ENCODE data around the gene BEGAIN. TPM values are rescaled to one million over a fixed set of nuclear protein-coding genes. Genes with fewer than 3 reads are reported as not detected.

BEGAIN gene
- total and polyA plus RNA-seq, 9 of the 15 experiments (the other 6 are each of a cell fraction or from before 2014, with no cell fraction given) = 0.07 to 0.68 (median 0.55) TPM; not detected in 3

DNA sequence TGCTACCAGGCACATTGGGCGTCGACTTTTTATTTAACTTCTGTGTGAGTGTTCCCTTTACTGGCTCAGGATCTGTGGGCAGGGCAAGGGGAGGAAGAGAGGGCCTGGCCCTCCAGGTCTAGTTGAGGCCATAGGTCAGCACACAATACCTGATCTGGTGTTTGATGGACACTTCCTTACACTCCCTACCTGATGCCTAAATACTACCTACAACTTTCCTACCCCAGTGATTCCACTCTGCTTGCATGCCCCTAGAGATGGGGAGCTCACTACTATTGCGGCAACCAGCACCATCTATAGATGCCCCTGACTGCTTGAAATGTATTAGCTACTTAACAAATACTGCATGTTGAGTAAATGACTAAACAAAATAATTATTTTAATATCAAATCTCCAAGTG lies 20.8 kb upstream of the BEGAIN start (continued):
- TF ChIP-seq, protein P1, sequence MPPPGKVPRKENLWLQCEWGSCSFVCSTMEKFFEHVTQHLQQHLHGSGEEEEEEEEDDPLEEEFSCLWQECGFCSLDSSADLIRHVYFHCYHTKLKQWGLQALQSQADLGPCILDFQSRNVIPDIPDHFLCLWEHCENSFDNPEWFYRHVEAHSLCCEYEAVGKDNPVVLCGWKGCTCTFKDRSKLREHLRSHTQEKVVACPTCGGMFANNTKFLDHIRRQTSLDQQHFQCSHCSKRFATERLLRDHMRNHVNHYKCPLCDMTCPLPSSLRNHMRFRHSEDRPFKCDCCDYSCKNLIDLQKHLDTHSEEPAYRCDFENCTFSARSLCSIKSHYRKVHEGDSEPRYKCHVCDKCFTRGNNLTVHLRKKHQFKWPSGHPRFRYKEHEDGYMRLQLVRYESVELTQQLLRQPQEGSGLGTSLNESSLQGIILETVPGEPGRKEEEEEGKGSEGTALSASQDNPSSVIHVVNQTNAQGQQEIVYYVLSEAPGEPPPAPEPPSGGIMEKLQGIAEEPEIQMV (tag; conservative IDR thresholded peaks at IDR 0.05; ENCODE audit: low read depth) = no peak
- TF ChIP-seq BCOR (IDR thresholded peaks at IDR 0.05) (peak; percentile 53), HMG20A (CRISPR knock-in tag; conservative IDR thresholded peaks at IDR 0.05) (no peak)

DNA sequence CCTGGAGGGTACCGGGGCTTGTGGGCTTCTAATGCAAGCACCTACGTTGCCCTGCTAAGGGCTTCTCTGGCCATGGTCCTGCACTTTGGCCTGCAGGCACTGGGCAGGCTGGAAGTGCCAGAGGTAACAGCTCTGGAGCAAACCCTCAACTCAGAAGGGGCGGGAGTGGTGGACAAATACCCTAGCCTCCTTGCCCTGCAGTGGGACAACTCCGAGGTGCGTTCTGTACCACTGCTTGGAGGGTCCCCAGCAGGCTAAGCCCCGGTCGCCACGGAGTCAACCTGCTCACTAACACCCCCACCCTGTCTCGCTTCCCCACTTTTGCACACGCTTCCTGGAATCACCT lies 20.4 kb upstream of the BEGAIN start:
- Histone ChIP-seq H3K4me2 (ENCODE audit: insufficient read depth, low read length) (no peak overlapping the region), H3K4me3 (no peak overlapping the region), H3K9ac (ENCODE audit: insufficient read depth in 1 of 2, low read depth in 2 of 2, low read length in 2 of 2) (no peak overlapping the region), H3K4me1 (replicated peaks in 1 of 2; ENCODE audit: control insufficient read depth in 2 of 2, insufficient read depth in 2 of 2, low read length in 2 of 2) (peaks cover 9 to 18% of the 10 kb centered on the region in 2 experiments; a peak in 3 of 5 replicates), H4K20me1 (replicated peaks; ENCODE audit: control insufficient read depth, insufficient read depth, low read length) (no peaks in the 10 kb centered on the region), H3K9me3 (replicated peaks; ENCODE audit: control insufficient read depth, insufficient read depth, low read depth, low read length) (no peaks in the 10 kb centered on the region), H3K9me1 (ENCODE audit: control insufficient read depth, insufficient read depth, low read length) (no peaks in the 10 kb centered on the region), H3K79me2 (ENCODE audit: control insufficient read depth, insufficient read depth, low read length) (no peaks in the 10 kb centered on the region), H3K27me3 (ENCODE audit: control insufficient read depth in 2 of 2, insufficient read depth in 2 of 2, low read length in 2 of 2) (peaks cover 0 to 34% of the 10 kb centered on the region in 2 experiments; a peak in 2 of 5 replicates), H3K27ac (ENCODE audit: extremely low read depth, low read depth, low read length) (no peak overlapping the region), H3K36me3 (ENCODE audit: control insufficient read depth, insufficient read depth, low read length) (no peaks in the 10 kb centered on the region), H2AFZ (ENCODE audit: low read depth, low read length) (no peak overlapping the region)
- intact Hi-C loops (cut with micrococcal nuclease) = no loop called here
- ATAC-seq (no peak), DNase-seq (ENCODE audit: extremely low read depth in 1 of 4, low spot score in 3 of 4) (no peak), FAIRE-seq (no peak)
- ChIA-PET CTCF (ENCODE audit: low intra/inter-chr PET ratio) (no interaction called here), POLR2A (interaction anchor here (1.1 to 1.5 kb wide), 2 partner anchors 26 to 38 kb away, joined by 3 to 5 read pairs; no protein-coding TSS in a partner anchor)
- BruUV-seq (replicated peaks) = no TSS peak
- in situ Hi-C loops (cut with MboI) = no loop called here
- WGBS (ENCODE audit: insufficient coverage, low coverage, missing lambda C conversion rate) = 9% methylated on average over 5 of the region's 10 CpGs
- TF ChIP-seq MCM3 (IDR thresholded peaks at IDR 0.05) (no peak), ZKSCAN8 (CRISPR knock-in tag; IDR thresholded peaks at IDR 0.05) (no peak), CSDE1 (IDR thresholded peaks at IDR 0.05) (no peak), KLF1 (tag; IDR thresholded peaks at IDR 0.05) (no peak), CHCHD3 (CRISPR knock-in tag; IDR thresholded peaks at IDR 0.05) (no peak), IFI16 (CRISPR knock-in tag; IDR thresholded peaks at IDR 0.05) (no peak), ZNF785 (CRISPR knock-in tag; IDR thresholded peaks at IDR 0.05) (no peak), IRF2 (CRISPR knock-in tag; IDR thresholded peaks at IDR 0.05) (no peak), KLF16 (IDR thresholded peaks at IDR 0.05) (no peak), CEBPB (tag; IDR thresholded peaks at IDR 0.05) (no peak), SLC30A9 (CRISPR knock-in tag; IDR thresholded peaks at IDR 0.05) (no peak)
- TF ChIP-seq, protein P2, sequence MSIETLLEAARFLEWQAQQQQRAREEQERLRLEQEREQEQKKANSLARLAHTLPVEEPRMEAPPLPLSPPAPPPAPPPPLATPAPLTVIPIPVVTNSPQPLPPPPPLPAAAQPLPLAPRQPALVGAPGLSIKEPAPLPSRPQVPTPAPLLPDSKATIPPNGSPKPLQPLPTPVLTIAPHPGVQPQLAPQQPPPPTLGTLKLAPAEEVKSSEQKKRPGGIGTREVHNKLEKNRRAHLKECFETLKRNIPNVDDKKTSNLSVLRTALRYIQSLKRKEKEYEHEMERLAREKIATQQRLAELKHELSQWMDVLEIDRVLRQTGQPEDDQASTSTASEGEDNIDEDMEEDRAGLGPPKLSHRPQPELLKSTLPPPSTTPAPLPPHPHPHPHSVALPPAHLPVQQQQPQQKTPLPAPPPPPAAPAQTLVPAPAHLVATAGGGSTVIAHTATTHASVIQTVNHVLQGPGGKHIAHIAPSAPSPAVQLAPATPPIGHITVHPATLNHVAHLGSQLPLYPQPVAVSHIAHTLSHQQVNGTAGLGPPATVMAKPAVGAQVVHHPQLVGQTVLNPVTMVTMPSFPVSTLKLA (conservative IDR thresholded peaks at IDR 0.05) = no peak
- TF ChIP-seq, protein P3, sequence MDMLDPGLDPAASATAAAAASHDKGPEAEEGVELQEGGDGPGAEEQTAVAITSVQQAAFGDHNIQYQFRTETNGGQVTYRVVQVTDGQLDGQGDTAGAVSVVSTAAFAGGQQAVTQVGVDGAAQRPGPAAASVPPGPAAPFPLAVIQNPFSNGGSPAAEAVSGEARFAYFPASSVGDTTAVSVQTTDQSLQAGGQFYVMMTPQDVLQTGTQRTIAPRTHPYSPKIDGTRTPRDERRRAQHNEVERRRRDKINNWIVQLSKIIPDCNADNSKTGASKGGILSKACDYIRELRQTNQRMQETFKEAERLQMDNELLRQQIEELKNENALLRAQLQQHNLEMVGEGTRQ (CRISPR knock-in tag; IDR thresholded peaks at IDR 0.05) = no peak
- TF ChIP-seq, protein P4, sequence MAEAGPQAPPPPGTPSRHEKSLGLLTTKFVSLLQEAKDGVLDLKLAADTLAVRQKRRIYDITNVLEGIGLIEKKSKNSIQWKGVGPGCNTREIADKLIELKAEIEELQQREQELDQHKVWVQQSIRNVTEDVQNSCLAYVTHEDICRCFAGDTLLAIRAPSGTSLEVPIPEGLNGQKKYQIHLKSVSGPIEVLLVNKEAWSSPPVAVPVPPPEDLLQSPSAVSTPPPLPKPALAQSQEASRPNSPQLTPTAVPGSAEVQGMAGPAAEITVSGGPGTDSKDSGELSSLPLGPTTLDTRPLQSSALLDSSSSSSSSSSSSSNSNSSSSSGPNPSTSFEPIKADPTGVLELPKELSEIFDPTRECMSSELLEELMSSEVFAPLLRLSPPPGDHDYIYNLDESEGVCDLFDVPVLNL (CRISPR knock-in tag; IDR thresholded peaks at IDR 0.05; ENCODE audit: low read depth) = no peak

Measured in K562 (cell line).